Right cardiac atrium (tissue), 5 donors: ENCODE results near the gene ABTB1. TPM values are rescaled to one million over a fixed set of nuclear protein-coding genes. Genes with fewer than 3 reads are reported as not detected.
A peak's percentile ranks its signal among the peaks of the same experiment; 100 is the strongest.
"Not testable (repeated sequence)": the region's sequence is repeated elsewhere in the genome, so short reads cannot be mapped to it uniquely, and the experiment has no call there.

Experiments used
- ATAC-seq, 2 donors: fragments of 200-7000 bp; cut with Tn5 transposase; one replicate each; pipeline versions ENCODE4 v1.8.0 to v1.9.1; 2020; ENCODE audit warnings: moderate library complexity in 2 of 2, mild to moderate bottlenecking in 1 of 2
- DNase-seq, 3 donors: peaks; one replicate each; pipeline ENCODE4 v3.0.0-alpha.2; 2020
- H3K27ac ChIP-seq: one replicate; pipeline ENCODE4 v1.5.1; 2013; ENCODE audit warnings: mild to moderate bottlenecking, low read length, control low read depth, moderate library complexity
- H3K27me3 ChIP-seq: one replicate; pipeline ENCODE4 v1.6.1; 2013; ENCODE audit not compliant: control insufficient read depth, insufficient read depth
- H3K4me1 ChIP-seq: one replicate; pipeline ENCODE4 v1.6.1; 2013; ENCODE audit warnings: low read length; ENCODE audit not compliant: control insufficient read depth, insufficient read depth
- H3K4me3 ChIP-seq: one replicate; pipeline ENCODE4 v1.5.1; 2013; ENCODE audit warnings: low read length, control low read depth
- H3K9me3 ChIP-seq: one replicate; pipeline ENCODE4 v1.6.1; 2013; ENCODE audit warnings: low read length; ENCODE audit not compliant: control insufficient read depth
- WGBS: extraction: QIAGEN DNeasy Blood & Tissue Kit; methylation state at CpG from one replicate; pipeline ENCODE4 v1.1.7; 2013; 5-methylcytosine and 5-hydroxymethylcytosine counted together
- intact Hi-C, 4 donors: fragments of 100-400 bp; cut with DNase I; formaldehyde crosslinking; loops; one replicate each; pipeline versions ENCODE4 v1.11.0 to v1.14.0; 2022 to 2023
- polyA plus RNA-seq: library from polyadenylated mRNA; stranded (reverse); fragments of 200-250 nt; gene quantifications from one replicate; pipeline ENCODE4 v1.2.3, GENCODE V29; 2013
- total RNA-seq, 4 donors: library from RNA; stranded (reverse); fragmentation: NEBNext Ultra II Directional; extraction: Animal tissue kit (Norgen Biotek cat#: 25700); gene quantifications; one replicate each; pipeline ENCODE4 v1.2.1, GENCODE V29; 2021
- donor health status: healthy with polysubstance abuse.
- donor health status: DM: no; HTN: yes; CAD: no.
- donor health status: DM: no; HTN: no; CAD: no.
- donor health status: DM: no; HTN: yes; CAD: no; lungs with severe emphysema.
- donor health status: DM: yes; HTN: yes; CAD: no.

Gene ABTB1
- total and polyA plus RNA-seq, 5 donors, result 20.2 to 47.1 (median 37.0) TPM

DNA sequence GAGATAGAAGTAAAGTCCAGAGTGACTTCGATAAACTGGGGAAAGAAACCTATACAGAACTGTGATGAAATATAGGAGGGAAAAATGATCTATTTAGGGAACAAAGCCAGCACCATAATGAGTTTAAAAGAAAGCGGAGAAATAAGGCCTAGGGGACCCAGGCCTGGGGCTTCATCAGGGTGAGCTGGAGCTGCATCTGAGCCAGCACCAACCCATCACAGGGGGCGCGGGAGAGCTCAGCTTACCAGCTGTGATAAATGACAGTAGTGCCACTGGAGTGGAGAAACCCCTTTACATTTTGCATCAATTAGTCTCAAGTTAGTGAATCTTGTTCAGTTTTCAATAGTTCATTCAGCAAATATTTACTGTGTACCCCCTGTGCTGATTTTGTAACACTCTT lies 22.5 kb upstream of the ABTB1 start:
- H3K4me1 ChIP-seq, result no peaks in the 10 kb centered on the region
- no peak overlapping the region for H3K27ac ChIP-seq
- no peaks in the 10 kb centered on the region for H3K27me3 ChIP-seq
- no peak overlapping the region for H3K4me3 ChIP-seq
- no peak for ATAC-seq
- WGBS, result 93% methylated on average over 4 of the region's 4 CpGs
- no peaks in the 10 kb centered on the region for H3K9me3 ChIP-seq
- DNase-seq, result no peak
- intact Hi-C loops, result loop anchor here (5.0 kb wide), 2 partner anchors 182 to 322 kb away; no protein-coding TSS in a partner anchor

DNA sequence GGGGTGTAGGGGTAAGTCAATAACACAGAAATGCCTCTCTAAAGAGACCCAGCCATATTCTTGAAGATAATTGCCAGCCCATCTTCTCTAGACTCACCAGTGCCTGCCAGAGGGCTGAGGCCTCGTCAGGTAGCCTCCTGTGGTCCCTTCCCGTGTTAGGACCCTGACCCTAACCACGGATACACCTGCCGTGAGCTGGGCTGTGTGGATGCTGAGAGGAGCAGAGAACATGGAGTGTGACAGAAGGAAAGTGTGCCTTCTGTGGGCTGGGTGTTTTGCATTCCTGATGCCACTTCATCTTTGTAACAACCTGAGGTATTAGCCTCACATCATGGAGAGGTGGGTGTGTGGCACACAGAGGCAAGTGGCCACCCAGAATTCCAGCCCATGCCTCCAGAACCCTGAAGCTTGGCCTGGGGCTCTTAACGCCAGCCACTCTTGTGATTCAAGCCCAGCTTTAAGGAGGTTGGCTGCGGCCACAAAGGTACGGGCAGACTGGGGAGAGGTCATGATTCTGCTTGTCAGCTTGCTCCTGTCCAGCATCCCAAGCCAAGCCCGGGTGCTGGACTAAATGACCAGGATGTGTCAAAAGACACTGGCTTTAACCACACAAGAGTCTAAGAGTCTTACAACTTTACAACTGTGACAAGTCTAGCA lies 21.1 kb upstream of the ABTB1 start:
- intact Hi-C loops, result loop anchor here (5.0 kb wide), 2 partner anchors 181 to 321 kb away; no protein-coding TSS in a partner anchor
- no peaks in the 10 kb centered on the region for H3K27me3 ChIP-seq
- no peak overlapping the region for H3K27ac ChIP-seq
- WGBS, result 72% methylated on average over 8 of the region's 8 CpGs
- no peak overlapping the region for H3K4me3 ChIP-seq
- H3K4me1 ChIP-seq, result no peaks in the 10 kb centered on the region
- no peaks in the 10 kb centered on the region for H3K9me3 ChIP-seq
- ATAC-seq (no peak), DNase-seq (peak in 1 of 3 donors; percentile 37)

DNA sequence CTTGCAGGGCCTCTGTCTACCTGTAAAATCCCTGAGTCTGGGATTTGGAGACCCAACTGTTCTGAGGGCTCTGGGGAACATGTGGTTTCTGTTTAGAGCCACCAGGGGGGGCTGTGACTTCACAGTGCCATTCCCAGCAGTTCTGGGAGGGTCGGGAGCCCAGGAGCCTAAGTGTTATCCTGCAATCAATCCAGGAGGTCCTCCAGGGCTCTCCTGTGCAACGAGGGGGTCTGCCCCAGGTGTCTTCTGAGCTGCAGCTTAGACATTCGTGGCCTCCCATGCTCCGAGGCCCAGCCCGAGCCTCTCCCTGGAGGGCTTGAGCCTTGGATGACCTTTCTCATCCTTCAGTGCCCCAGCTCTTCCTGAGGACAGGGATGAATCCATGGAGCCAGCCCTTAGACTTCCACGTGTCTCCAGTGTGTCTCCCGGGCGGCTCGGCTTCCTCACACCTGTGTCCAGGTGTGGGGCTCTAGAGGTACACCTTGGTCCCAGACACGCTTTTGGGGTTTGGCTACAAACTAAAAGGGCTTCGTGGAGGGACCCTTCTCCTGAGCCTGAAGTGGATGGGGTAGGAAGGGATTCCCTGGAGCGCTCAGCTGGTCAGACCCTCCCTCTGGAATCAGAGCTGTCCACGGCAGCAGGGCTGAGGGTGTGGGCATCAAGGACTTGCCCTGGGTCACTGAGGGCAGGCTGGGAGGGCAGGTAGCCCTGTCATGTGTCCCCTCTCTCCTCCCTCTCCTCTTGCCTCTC lies 20.3 kb upstream of the ABTB1 start:
- Histone ChIP-seq H3K9me3 (no peaks in the 10 kb centered on the region), H3K4me1 (no peaks in the 10 kb centered on the region), H3K4me3 (no peak overlapping the region), H3K27ac (no peak overlapping the region), H3K27me3 (no peaks in the 10 kb centered on the region)
- intact Hi-C loops, result loop anchor here (5.0 kb wide), 2 partner anchors 180 to 320 kb away; no protein-coding TSS in a partner anchor
- ATAC-seq, result peak; percentile 84 to 88
- 54% methylated on average over 13 of the region's 13 CpGs for WGBS
- peak in 2 of 3 donors; percentile 75 to 79 for DNase-seq

DNA sequence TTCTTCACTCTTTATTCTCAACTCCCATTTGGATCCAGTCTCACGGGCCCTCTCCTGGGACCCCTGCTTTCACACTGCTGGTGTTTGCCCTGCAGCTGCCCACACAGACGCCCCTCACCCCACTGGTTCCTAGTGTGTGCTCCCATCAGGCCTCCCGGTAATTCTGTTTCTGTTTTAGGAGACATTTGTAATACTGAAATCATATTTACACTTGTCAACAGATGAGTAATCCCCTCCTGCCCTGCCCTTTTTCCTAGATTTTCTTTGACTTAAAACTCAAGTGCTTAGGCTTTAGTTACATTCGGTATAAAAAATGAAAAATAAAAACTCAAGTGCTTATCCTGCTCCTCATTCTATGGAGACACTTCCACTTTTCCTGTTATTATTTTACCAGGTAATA lies 18.4 kb upstream of the ABTB1 start:
- 78% methylated on average over 4 of the region's 4 CpGs for WGBS
- Histone ChIP-seq H3K27me3 (no peaks in the 10 kb centered on the region), H3K9me3 (no peaks in the 10 kb centered on the region), H3K4me3 (no peak overlapping the region), H3K4me1 (no peaks in the 10 kb centered on the region), H3K27ac (no peak overlapping the region)
- intact Hi-C loops, result loop anchor here (5.0 kb wide), 2 partner anchors 178 to 318 kb away; no protein-coding TSS in a partner anchor
- DNase-seq (no peak), ATAC-seq (no peak)

DNA sequence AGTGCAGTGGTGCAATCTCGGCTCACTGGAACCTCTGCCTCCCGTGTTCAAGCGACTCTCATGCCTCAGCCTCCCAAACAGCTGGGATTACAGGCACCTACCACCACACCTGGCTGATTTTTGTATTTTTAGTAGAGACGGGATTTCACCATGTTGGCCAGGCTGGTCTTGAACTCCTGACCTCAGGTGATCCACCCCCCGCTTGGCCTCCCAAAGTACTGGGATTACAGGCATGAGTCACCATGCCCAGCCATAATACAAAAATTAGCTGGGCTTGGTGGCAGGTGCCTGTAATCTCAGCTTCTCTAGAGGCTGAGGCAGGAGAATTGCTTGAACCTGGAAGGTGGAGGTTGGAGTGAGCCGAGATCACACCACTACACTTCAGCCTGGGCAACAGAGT lies 17.8 kb upstream of the ABTB1 start:
- not testable (repeated sequence) for H3K9me3 ChIP-seq, ATAC-seq, DNase-seq, H3K27ac ChIP-seq, H3K4me3 ChIP-seq, H3K4me1 ChIP-seq, H3K27me3 ChIP-seq
- 97% methylated on average over 6 of the region's 6 CpGs for WGBS
- intact Hi-C loops, result loop anchor here (5.0 kb wide), 2 partner anchors 177 to 317 kb away; no protein-coding TSS in a partner anchor

DNA sequence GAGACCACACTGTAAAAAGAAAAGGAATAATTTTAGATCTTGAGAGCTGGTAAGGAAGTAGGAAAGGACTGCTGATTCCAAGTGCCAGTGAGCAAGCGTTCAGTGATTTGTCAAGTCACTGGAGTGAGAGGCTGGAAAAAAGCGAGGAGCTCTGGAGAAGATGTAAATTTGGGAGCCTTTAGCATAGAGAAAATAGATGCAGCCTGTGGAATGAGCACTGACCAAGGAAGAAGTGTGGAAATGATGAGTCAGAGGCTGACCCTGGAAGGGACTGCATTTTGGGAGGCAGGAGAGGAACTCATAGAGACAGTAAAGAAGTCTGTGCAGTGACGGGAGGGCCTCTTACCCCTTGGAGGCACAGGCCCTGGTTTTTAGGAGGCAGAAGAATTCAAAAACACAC lies 17.1 kb upstream of the ABTB1 start:
- Histone ChIP-seq H3K4me3 (no peak overlapping the region), H3K27me3 (no peaks in the 10 kb centered on the region), H3K4me1 (no peaks in the 10 kb centered on the region), H3K27ac (no peak overlapping the region), H3K9me3 (no peaks in the 10 kb centered on the region)
- 76% methylated on average over 3 of the region's 3 CpGs for WGBS
- DNase-seq (no peak), ATAC-seq (no peak)
- intact Hi-C loops, result no loop called here

DNA sequence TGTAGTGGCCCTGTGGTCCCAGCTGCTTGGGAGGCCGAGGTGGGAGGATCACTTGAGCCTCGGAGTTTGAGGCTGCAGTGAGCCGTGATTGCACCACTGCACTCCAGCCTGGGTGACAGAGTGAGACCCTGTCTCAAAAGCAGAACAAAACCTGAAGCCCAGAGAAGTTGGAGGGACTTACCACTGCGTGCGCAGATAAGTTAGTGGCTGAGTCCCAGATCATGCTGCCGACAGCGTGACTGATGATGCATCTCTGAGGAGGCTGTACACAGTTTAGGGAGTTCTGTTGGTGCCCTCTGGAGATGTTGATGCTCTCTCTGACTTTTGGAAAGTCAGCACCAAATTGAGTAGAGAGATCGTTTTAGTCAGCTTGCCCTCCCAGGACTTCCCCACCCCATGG lies 15.8 kb upstream of the ABTB1 start:
- intact Hi-C loops, result no loop called here
- Histone ChIP-seq H3K27ac (no peak overlapping the region), H3K4me1 (no peaks in the 10 kb centered on the region), H3K27me3 (no peaks in the 10 kb centered on the region), H3K4me3 (no peak overlapping the region), H3K9me3 (no peaks in the 10 kb centered on the region)
- DNase-seq, result no peak
- ATAC-seq, result no peak
- WGBS, result 90% methylated on average over 8 of the region's 8 CpGs

DNA sequence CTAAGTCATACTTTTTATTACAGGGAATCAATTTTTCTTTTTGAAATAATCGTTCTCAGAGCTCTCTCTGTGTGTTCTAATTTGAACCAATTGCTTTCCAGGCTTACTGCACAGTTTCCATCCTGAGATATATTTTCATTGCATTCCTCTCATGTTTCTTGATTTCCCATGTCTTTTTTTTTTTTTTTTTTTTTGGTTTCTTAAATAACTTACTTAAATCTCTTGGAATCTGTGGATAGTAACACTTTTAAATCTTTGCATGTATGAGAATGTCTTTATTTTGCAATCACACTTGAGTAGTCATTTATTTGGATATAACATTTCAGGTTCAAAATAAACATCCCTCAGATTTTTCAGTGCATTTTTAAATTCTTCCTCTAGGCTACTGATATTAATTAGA lies 14.5 kb upstream of the ABTB1 start:
- Histone ChIP-seq H3K27ac (no peak overlapping the region), H3K4me1 (no peaks in the 10 kb centered on the region), H3K9me3 (no peaks in the 10 kb centered on the region), H3K4me3 (no peak overlapping the region), H3K27me3 (no peaks in the 10 kb centered on the region)
- intact Hi-C loops, result no loop called here
- no peak for ATAC-seq
- no peak for DNase-seq
- 52% methylated on average over 1 of the region's 1 CpG for WGBS

DNA sequence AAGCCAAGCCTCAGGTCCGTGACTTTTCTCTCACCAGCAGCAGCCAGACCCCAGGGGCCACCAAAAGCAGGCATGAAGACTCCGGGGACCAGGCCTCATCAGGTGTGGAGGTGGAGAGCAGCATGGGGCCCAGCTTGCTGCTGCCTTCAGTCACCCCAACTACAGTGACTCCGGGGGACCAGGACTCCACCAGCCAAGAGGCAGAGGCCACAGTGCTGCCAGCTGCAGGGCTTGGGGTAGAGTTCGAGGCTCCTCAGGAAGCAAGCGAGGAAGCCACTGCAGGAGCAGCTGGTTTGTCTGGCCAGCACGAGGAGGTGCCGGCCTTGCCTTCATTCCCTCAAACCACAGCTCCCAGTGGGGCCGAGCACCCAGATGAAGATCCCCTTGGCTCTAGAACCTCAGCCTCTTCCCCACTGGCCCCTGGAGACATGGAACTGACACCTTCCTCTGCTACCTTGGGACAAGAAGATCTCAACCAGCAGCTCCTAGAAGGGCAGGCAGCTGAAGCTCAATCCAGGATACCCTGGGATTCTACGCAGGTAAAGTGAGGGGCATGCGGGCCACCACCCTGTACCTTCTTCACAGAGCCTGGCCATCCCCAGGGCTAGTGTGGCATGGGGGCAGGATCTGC lies 12.0 kb upstream of the ABTB1 start:
- no peak overlapping the region for H3K27ac ChIP-seq
- intact Hi-C loops, result loop anchor here in 1 of 4 donors (10.0 kb wide), 1 partner anchor 164 kb away; the partner anchor contains the start of gene MGLL
- no peaks in the 10 kb centered on the region for H3K4me1 ChIP-seq
- no peak for DNase-seq
- no peaks in the 10 kb centered on the region for H3K27me3 ChIP-seq
- no peak overlapping the region for H3K4me3 ChIP-seq
- no peak for ATAC-seq
- WGBS, result 95% methylated on average over 10 of the region's 10 CpGs
- H3K9me3 ChIP-seq, result no peaks in the 10 kb centered on the region

DNA sequence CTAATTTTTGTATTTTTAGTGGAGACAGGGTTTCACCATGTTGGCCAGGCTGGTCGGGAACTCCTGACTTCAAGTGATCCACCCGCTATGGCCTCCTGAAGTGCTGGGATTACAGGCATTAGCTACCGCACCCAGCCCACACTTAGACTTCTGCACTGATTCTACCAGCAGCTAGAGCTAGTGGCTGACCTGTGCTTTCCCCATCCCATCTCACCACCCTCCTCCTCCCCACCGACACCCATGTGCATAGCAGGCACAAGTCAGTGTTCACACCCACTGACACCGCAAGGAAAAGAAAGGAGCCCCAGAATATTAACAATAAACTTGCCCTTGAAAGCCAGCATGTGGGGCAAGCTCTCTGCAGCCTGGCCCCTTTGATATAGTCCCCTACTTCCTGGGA lies 11.2 kb upstream of the ABTB1 start:
- Histone ChIP-seq H3K4me3 (no peak overlapping the region), H3K27ac (no peak overlapping the region), H3K9me3 (no peaks in the 10 kb centered on the region), H3K27me3 (no peaks in the 10 kb centered on the region), H3K4me1 (no peaks in the 10 kb centered on the region)
- intact Hi-C loops, result loop anchor here in 1 of 4 donors (10.0 kb wide), 1 partner anchor 163 kb away; the partner anchor contains the start of gene MGLL
- ATAC-seq, result no peak
- no peak for DNase-seq
- 96% methylated on average over 5 of the region's 5 CpGs for WGBS

DNA sequence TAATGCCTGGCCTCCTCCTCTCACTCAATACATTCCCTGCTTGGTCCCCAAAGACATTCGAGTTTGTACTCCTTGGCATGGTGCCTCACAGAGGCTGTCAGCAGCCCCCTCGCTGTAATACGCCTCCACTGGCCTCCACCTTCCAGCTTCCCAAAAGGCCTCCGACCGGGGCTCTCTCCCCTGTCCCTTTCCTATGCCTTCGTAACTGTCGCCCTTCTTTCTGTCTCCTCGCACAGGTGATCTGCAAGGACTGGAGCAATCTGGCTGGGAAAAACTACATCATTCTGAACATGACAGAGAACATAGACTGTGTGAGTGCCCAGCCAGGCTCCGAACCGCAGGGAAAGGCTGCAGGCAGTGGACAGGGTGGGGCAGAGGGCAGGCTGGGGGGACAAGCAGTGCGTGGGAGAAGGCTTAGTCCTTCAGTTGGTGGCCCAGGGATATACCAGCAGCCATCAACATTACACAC lies 10.7 kb upstream of the ABTB1 start:
- ATAC-seq, result peak in 1 of 2 donors; percentile 24
- intact Hi-C loops, result loop anchor here in 1 of 4 donors (10.0 kb wide), 1 partner anchor 163 kb away; the partner anchor contains the start of gene MGLL
- Histone ChIP-seq H3K27me3 (no peaks in the 10 kb centered on the region), H3K9me3 (no peaks in the 10 kb centered on the region), H3K27ac (no peak overlapping the region), H3K4me1 (no peaks in the 10 kb centered on the region), H3K4me3 (no peak overlapping the region)
- DNase-seq, result no peak
- WGBS, result 69% methylated on average over 11 of the region's 11 CpGs
